SKM-1 treated with dmso at 0.1 percent for 144 hours (cell line): ENCODE measurements around the gene SDHA.
"Not testable (repeated sequence)": the region's sequence is repeated elsewhere in the genome, so short reads cannot be mapped to it uniquely, and the experiment has no call there.

Source experiments
- DNase-seq: peaks from one replicate; lab custom pipeline; 2025; ENCODE audit not compliant: unreplicated experiment; lab: John Stamatoyannopoulos, UW

SDHA gene

DNA sequence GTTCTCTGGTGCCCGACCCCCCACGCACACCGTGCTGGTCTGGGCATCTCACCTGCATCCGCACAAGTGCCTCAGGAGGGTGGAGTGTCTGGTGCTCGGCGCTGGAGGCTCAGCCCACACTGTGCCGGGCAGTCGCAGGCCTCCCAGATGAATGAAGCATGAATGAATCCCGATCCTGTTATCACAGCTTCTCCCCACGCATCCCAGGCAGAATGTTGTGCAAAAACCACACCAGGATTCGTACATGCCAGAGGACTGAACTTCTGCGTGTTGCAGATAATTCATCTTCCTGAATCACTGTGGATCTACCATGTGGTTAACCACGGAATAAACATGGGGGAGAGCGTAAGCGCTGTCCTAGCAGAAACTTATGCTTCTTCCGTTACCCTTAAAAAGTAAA, 78.8 kb downstream of the SDHA start:
- DNase-seq = not testable (repeated sequence)

DNA sequence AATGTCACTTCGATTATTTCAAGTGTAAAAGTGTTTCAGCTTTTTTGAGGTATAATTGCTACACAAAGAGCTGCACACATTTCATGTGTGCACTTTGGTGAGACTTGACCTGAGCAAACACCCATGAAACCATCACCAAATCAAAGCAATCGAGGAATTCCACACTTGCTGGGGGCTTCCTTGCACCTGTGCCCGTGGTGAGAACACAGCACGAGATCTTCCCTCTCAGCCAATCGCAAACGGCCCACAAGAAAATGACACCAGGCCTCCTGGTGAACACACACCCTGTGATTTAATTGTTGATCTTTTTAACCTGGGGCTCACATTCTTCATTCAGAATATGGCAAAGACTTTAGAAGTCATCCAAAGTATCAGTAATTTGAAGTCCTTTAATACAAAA, 79.3 kb downstream of the SDHA start:
- DNase-seq = not testable (repeated sequence)

DNA sequence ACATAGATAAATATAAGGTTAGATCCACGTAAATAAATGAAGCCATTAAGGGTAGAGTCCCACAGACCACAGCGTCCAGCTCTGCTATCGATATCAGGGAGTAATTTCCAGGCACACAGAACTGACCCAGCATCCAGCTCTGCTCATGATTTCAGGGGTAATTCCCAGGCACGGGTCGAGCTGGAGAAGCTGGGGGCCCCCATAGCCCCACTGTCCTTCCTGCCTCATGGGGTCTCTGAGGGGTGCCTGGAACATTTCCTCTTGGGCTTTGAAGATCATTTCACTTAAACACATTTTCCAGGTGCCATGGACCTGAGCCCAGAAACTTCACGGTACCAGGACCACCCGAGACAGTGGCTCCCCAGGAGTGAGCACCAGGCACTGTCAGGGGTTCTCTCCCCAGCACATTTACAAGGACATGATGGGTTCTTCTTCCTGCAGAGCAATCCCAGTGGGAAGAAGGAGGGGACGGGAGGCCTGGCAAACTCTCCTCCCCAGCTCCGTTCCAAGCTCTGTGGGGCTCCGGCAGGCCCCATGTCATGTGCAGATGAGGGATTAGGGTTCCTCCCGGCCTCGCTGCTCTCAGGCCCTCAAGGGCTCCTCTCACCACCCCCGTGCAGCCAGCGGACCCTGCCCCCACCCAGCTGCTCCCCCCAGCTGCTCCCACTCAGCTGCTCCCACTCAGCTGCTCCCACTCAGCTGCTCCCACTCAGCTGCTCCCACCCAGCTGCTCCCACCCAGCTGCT, 80.0 kb downstream of the SDHA start:
- DNase-seq = not testable (repeated sequence)

DNA sequence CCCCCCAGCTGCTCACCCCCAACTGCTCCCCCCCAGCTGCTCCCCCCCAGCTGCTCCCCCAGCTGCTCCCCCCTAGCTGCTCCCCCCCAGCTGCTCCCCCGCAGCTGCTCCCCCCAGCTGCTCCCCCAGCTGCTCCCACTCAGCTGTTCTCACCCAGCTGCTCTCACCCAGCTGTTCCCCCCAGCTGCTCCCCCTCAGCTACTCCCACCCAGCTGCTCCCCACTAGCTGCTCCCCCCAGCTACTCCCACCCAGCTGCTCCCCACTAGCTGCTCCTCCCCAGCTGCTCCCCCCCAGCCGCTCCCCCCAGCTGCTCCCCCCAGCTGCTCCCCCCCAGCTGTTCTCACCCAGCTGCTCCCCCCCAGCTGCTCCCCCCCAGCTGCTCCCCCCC, 80.6 kb downstream of the SDHA start:
- no peak for DNase-seq

DNA sequence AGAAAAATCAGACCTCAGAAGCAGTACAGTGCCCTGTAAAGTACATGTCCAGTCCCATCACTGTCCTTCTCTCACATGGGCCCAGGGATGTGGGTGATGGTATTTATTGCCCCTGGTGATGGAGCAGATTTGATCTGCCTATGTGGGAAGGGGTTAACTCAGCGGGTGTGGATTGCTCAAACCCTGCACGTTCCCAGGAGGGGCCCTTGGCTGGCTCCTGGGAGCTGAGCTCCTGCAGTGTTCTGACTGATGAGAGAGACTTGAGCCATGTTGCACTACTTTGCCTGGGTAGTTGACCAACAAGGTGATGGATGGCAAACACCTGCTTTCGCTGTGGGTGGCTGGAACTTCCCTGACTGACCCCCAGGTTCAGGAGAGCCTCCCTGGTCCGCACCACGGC, 81.8 kb downstream of the SDHA start:
- not testable (repeated sequence) for DNase-seq

DNA sequence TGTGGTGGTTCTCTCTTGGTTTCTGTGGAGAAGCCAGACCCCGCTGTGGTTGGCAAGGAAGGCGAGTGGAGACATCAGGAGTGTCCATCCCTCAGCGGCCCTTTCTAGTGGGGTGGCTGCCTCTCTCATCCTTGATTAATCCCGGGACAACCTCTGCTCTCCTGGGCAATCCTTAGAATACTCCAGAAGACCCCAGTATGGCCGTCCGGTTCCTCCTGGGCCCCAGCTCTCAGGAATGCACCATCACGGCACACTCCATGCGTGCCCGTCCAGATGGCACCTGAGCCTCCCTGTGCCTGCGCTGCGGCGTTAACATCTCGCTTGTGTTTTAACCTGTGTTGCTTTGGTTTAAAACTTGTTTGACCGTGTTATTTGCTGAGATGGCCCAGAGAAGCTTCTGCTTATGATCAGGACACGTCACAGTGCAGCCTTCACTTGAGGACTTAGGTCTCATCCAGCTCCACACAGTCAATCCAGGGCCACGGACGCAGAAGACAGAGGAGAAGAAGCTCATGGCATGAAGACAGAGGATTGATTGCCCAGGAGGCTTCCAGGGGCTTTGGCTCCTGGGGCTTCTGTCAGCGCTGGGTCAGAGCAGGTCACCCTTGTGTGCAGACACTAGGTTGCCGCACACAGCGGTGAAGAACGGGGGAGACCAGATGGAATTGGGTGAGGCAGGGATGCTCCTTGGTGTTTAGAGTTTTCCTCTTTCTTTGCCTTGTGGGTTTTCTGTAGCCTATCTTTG, 82.7 kb downstream of the SDHA start:
- not testable (repeated sequence) for DNase-seq

DNA sequence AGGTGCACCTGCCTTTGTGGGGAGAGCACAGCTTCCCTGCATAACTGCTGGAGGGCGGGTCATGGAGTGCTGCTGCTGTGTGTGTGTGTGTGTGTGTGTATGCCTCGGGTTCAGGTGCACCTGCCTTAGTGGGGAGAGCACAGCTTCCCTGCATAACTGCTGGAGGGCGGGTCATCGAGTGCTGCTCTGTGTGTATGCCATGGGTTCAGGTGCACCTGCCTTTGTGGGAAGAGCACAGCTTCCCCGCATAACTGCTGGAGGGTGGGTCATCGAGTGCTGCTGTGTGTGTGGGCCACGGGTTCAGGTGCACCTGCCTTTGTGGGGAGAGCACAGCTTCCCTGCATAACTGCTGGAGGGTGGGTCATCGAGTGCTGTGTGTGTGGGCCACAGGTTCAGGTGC, 84.3 kb downstream of the SDHA start:
- not testable (repeated sequence) for DNase-seq

DNA sequence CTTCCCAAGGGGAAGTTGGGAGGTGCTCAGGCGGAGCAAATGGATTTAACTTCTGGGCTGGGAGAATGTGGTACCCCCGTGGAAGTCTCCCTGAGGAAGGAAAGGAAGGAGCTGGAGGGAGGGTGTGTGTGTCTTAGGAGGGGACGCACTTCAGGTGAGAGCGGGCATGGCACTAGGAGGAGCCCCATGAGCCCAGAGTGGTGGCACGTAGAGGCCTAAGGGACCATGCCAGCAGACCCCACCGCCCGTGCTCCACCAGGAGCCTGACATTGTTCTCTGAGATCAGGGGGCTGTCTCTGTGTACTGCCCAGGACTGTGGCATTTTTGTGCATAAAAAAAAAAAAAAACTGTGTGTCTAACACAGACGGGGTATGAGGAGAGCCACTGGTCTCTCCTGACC, 84.8 kb downstream of the SDHA start:
- no peak for DNase-seq

DNA sequence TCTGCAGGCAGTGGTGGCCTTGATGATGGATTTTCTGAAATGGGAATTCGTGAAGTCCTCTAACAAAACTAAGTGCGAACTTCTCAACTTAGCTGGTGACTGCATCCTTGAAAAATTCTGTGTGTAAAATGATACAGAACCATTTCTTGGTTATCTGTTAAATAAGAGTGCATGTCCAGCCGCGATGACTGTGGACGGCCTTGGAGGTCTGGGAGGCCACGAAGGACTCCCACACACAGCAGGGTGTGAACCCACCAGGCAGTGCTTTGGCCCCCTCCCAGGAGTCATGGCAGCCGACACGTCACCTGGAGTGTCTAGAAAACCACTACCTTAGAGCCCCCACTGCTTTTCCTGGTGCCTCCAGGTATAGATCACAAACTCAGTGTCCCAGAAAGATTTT, 85.6 kb downstream of the SDHA start:
- not testable (repeated sequence) for DNase-seq

DNA sequence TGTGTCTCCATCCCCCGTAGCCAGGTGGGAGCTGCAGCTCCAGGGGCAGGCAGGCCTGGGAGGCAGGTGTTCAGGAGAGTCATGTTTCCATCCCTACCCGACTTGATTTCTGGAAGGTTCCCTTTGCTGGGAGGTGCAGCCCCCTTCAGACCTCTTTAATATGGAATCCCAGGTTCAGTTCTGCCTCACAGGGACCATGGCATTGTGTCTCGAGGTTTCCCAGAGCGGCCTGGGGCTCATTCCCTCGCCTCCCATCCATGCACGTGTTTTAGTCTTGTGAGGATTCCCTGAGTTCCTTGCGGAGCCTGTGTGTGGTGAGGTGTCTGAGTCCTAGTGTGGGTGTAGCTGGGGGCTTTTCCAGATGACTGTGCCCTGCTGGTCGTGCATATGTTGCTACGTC, 86.9 kb downstream of the SDHA start:
- DNase-seq = no peak

DNA sequence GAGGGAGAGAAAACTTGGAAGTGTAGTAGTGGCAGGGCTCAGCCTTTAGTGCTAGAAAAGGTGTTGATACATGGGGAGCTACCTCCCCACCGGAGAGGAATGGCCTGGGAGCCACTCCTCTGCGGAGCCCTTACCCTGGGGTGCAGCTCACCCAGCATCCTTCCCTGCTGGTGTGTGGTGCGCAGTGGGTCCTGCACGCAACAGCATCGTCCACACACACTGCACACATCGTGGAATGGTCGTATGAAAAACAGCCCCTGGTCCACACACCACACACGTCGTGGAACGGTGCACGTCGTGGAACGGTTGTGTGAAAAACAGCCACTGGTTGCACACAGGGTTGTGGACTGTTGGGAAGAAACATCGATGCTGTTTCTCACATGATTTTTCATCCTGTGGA, 87.3 kb downstream of the SDHA start:
- DNase-seq = no peak

DNA sequence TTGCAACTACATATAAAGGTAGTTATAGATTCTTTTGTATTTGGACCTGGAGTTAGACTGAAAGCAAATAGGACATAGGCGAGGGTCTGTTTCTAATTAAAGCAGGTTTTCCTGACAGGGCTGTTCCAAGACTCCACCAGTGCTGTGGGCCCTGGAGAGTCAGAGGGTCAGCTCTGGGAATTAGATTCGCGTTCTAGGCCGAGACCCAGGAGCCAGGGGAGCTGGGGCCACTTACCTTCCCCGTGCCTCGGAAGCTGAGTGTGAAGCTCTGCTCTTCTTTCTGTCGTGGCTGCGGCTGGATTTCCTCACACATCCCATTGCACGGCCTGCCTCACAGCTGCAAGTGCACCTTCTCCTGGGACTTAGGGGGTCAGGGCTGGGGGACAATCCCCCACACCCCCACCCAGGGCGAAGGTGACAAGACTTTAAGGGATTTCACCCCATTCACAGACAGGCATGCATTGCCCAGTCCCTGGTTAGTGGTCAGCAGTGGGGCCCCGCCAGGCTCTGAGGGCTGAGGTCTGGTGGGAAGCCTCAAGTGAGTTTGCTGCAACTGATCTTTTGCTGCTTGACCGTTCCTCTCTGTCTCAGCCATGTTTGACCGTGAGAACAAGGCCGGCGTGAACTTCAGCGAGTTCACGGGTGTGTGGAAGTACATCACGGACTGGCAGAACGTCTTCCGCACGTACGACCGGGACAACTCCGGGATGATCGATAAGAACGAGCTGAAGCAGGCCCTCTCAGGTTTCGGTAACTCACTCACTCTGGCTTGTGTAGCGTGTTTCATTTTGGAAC, 88.1 kb downstream of the SDHA start:
- no peak for DNase-seq
